ENCODE results near the gene PTPRG.
"Not testable (repeated sequence)": the region's sequence is repeated elsewhere in the genome, so short reads cannot be mapped to it uniquely, and the experiment has no call there.

Gene PTPRG

GRCh38 chr3:61796088-61796680, 234.8 kb downstream of the PTPRG start:
- DNase-seq (ENCODE audit: low read depth in 3 of 3), result no peak

GRCh38 chr3:61796911-61797310, 235.5 kb downstream of the PTPRG start:
- DNase-seq (ENCODE audit: low read depth in 3 of 3), result no peak

- no peak for DNase-seq (ENCODE audit: low read depth in 3 of 3)
Measured at GRCh38 chr3:61802772-61803171, 241.4 kb downstream of the PTPRG start.

- DNase-seq (ENCODE audit: low read depth in 3 of 3), result no peak
Measured at GRCh38 chr3:61803983-61804382, 242.6 kb downstream of the PTPRG start.

GRCh38 chr3:61804782-61805181, 243.4 kb downstream of the PTPRG start:
- no peak for DNase-seq (ENCODE audit: low read depth in 3 of 3)

GRCh38 chr3:61805510-61806080, 244.2 kb downstream of the PTPRG start:
- no peak for DNase-seq (ENCODE audit: low read depth in 3 of 3)

GRCh38 chr3:61806810-61807209, 245.4 kb downstream of the PTPRG start:
- DNase-seq (ENCODE audit: low read depth in 3 of 3), result no peak

GRCh38 chr3:61807865-61808276, 246.5 kb downstream of the PTPRG start:
- no peak for DNase-seq (ENCODE audit: low read depth in 3 of 3)

GRCh38 chr3:61808526-61808925, 247.2 kb downstream of the PTPRG start:
- no peak for DNase-seq (ENCODE audit: low read depth in 3 of 3)

- DNase-seq (ENCODE audit: low read depth in 3 of 3), result no peak
Measured at GRCh38 chr3:61808999-61809398, 247.6 kb downstream of the PTPRG start.

GRCh38 chr3:61809879-61810278, 248.5 kb downstream of the PTPRG start:
- no peak for DNase-seq (ENCODE audit: low read depth in 3 of 3)

- no peak for DNase-seq (ENCODE audit: low read depth in 3 of 3)
Measured at GRCh38 chr3:61810953-61811497, 249.7 kb downstream of the PTPRG start.

GRCh38 chr3:61811652-61812051, 250.3 kb downstream of the PTPRG start:
- DNase-seq (ENCODE audit: low read depth in 3 of 3), result no peak

- DNase-seq (ENCODE audit: low read depth in 3 of 3), result no peak
Measured at GRCh38 chr3:61812085-61812484, 250.7 kb downstream of the PTPRG start.

GRCh38 chr3:61812517-61812916, 251.1 kb downstream of the PTPRG start:
- DNase-seq (ENCODE audit: low read depth in 3 of 3), result no peak

- no peak for DNase-seq (ENCODE audit: low read depth in 3 of 3)
Measured at GRCh38 chr3:61813636-61814035, 252.3 kb downstream of the PTPRG start.

GRCh38 chr3:61814674-61815073, 253.3 kb downstream of the PTPRG start:
- DNase-seq (ENCODE audit: low read depth in 3 of 3), result no peak

GRCh38 chr3:61816304-61816703, 254.9 kb downstream of the PTPRG start:
- not testable (repeated sequence) for DNase-seq (ENCODE audit: low read depth in 3 of 3)

GRCh38 chr3:61819861-61820260, 258.5 kb downstream of the PTPRG start:
- DNase-seq (ENCODE audit: low read depth in 3 of 3), result no peak

GRCh38 chr3:61820306-61820992, 259.1 kb downstream of the PTPRG start:
- no peak for DNase-seq (ENCODE audit: low read depth in 3 of 3)

- no peak for DNase-seq (ENCODE audit: low read depth in 3 of 3)
Measured at GRCh38 chr3:61821823-61822251, 260.5 kb downstream of the PTPRG start.

GRCh38 chr3:61822588-61822987, 261.2 kb downstream of the PTPRG start:
- DNase-seq (ENCODE audit: low read depth in 3 of 3), result no peak

GRCh38 chr3:61824553-61825135, 263.3 kb downstream of the PTPRG start:
- no peak for DNase-seq (ENCODE audit: low read depth in 3 of 3)

Measured in stimulated activated CD4-positive, alpha-beta T cell treated with anti-CD3 and anti-CD28 coated beads, TNF-alpha, amount 100 ng/mL, for 24 hours (primary cell).